ENCODE results near the gene FOXD1.

The FOXD1 gene

GRCh38 chr5:73442996-73443627 lies 5.5 kb downstream of the FOXD1 start:
- Histone ChIP-seq H3K4me3 (ENCODE audit: low read length) (no peak overlapping the region), H3K27ac (ENCODE audit: low read length) (no peak overlapping the region), H3K79me2 (ENCODE audit: low read length) (no peaks in the 10 kb centered on the region), H4K20me1 (ENCODE audit: insufficient read depth, low read length) (no peaks in the 10 kb centered on the region), H3K4me2 (ENCODE audit: low read length) (no peak overlapping the region), H3K36me3 (replicated peaks; ENCODE audit: low read depth, low read length) (no peaks in the 10 kb centered on the region), H3K27me3 (ENCODE audit: low read depth, low read length) (no peaks in the 10 kb centered on the region), H3K9ac (ENCODE audit: low read length) (no peak overlapping the region), H2AFZ (ENCODE audit: low read depth, low read length) (no peak overlapping the region), H3K9me3 (ENCODE audit: insufficient read depth, low read length) (no peaks in the 10 kb centered on the region), H3K4me1 (ENCODE audit: low read length) (no peaks in the 10 kb centered on the region)
- TF ChIP-seq CTCF (IDR thresholded peaks at IDR 0.05; ENCODE audit: low read depth, low read length), result no peak
- TF ChIP-seq EZH2phosphoT487 (IDR thresholded peaks at IDR 0.05; ENCODE audit: low read depth), result no peak

GRCh38 chr5:73442231-73442811 lies 6.3 kb downstream of the FOXD1 start:
- TF ChIP-seq EZH2phosphoT487 (IDR thresholded peaks at IDR 0.05; ENCODE audit: low read depth), result no peak
- TF ChIP-seq CTCF (IDR thresholded peaks at IDR 0.05; ENCODE audit: low read depth, low read length), result no peak
- H3K9me3 ChIP-seq (ENCODE audit: insufficient read depth, low read length), result no peaks in the 10 kb centered on the region
- H4K20me1 ChIP-seq (ENCODE audit: insufficient read depth, low read length), result no peaks in the 10 kb centered on the region
- no peaks in the 10 kb centered on the region for H3K4me1 ChIP-seq (ENCODE audit: low read length)
- no peak overlapping the region for H2AFZ ChIP-seq (ENCODE audit: low read depth, low read length)
- H3K27me3 ChIP-seq (ENCODE audit: low read depth, low read length), result no peaks in the 10 kb centered on the region
- no peaks in the 10 kb centered on the region for H3K36me3 ChIP-seq (replicated peaks; ENCODE audit: low read depth, low read length)
- H3K9ac ChIP-seq (ENCODE audit: low read length), result no peak overlapping the region
- no peak overlapping the region for H3K4me3 ChIP-seq (ENCODE audit: low read length)
- H3K79me2 ChIP-seq (ENCODE audit: low read length), result no peaks in the 10 kb centered on the region
- H3K4me2 ChIP-seq (ENCODE audit: low read length), result no peak overlapping the region
- no peak overlapping the region for H3K27ac ChIP-seq (ENCODE audit: low read length)

GRCh38 chr5:73441378-73441777 lies 7.2 kb downstream of the FOXD1 start:
- H3K4me2 ChIP-seq (ENCODE audit: low read length), result no peak overlapping the region
- H3K9me3 ChIP-seq (ENCODE audit: insufficient read depth, low read length), result no peaks in the 10 kb centered on the region
- H3K79me2 ChIP-seq (ENCODE audit: low read length), result no peaks in the 10 kb centered on the region
- no peaks in the 10 kb centered on the region for H3K4me1 ChIP-seq (ENCODE audit: low read length)
- no peaks in the 10 kb centered on the region for H3K36me3 ChIP-seq (replicated peaks; ENCODE audit: low read depth, low read length)
- H3K9ac ChIP-seq (ENCODE audit: low read length), result no peak overlapping the region
- TF ChIP-seq CTCF (IDR thresholded peaks at IDR 0.05; ENCODE audit: low read depth, low read length), result no peak
- no peak for TF ChIP-seq EZH2phosphoT487 (IDR thresholded peaks at IDR 0.05; ENCODE audit: low read depth)
- H3K27me3 ChIP-seq (ENCODE audit: low read depth, low read length), result no peaks in the 10 kb centered on the region
- H2AFZ ChIP-seq (ENCODE audit: low read depth, low read length), result no peak overlapping the region
- no peak overlapping the region for H3K27ac ChIP-seq (ENCODE audit: low read length)
- no peaks in the 10 kb centered on the region for H4K20me1 ChIP-seq (ENCODE audit: insufficient read depth, low read length)
- H3K4me3 ChIP-seq (ENCODE audit: low read length), result no peak overlapping the region

GRCh38 chr5:73440262-73440661 lies 8.3 kb downstream of the FOXD1 start:
- Histone ChIP-seq H3K27me3 (ENCODE audit: low read depth, low read length) (no peaks in the 10 kb centered on the region), H3K36me3 (replicated peaks; ENCODE audit: low read depth, low read length) (no peaks in the 10 kb centered on the region), H3K9me3 (ENCODE audit: insufficient read depth, low read length) (no peaks in the 10 kb centered on the region), H3K4me3 (ENCODE audit: low read length) (no peak overlapping the region), H3K4me2 (ENCODE audit: low read length) (no peak overlapping the region), H3K9ac (ENCODE audit: low read length) (no peak overlapping the region), H4K20me1 (ENCODE audit: insufficient read depth, low read length) (no peaks in the 10 kb centered on the region), H2AFZ (ENCODE audit: low read depth, low read length) (no peak overlapping the region), H3K79me2 (ENCODE audit: low read length) (no peaks in the 10 kb centered on the region), H3K27ac (ENCODE audit: low read length) (no peak overlapping the region), H3K4me1 (ENCODE audit: low read length) (no peaks in the 10 kb centered on the region)
- TF ChIP-seq EZH2phosphoT487 (IDR thresholded peaks at IDR 0.05; ENCODE audit: low read depth) (no peak), CTCF (IDR thresholded peaks at IDR 0.05; ENCODE audit: low read depth, low read length) (no peak)

All from OCI-LY3 (cell line).